Dendritic cell treated with granulocyte-macrophage colony-stimulating factor and Interleukin-4, amounts not matched to agents 40 ng/mL and 50 ng/mL, for 4 days (primary cell): ENCODE results near the gene BMP8A.
A peak's percentile ranks its signal among the peaks of the same experiment; 100 is the strongest.

Experiments
- H3K27ac Mint-ChIP-seq: one replicate; pipeline ENCODE4 v1.8.0; 2022; ENCODE audit warnings: mild to moderate bottlenecking, mixed read lengths
- H3K27me3 Mint-ChIP-seq: one replicate; pipeline ENCODE4 v1.8.0; 2022; ENCODE audit warnings: mild to moderate bottlenecking, mixed read lengths
- H3K36me3 Mint-ChIP-seq: one replicate; pipeline ENCODE4 v1.8.0; 2022; ENCODE audit warnings: low read depth, mixed read lengths
- H3K4me1 Mint-ChIP-seq: one replicate; pipeline ENCODE4 v1.8.0; 2022; ENCODE audit warnings: low read depth, mixed read lengths
- H3K4me3 Mint-ChIP-seq: one replicate; pipeline ENCODE4 v1.8.0; 2022; ENCODE audit warnings: mild to moderate bottlenecking, moderate library complexity, mixed read lengths
- H3K9me3 Mint-ChIP-seq: one replicate; pipeline ENCODE4 v1.8.0; 2022; ENCODE audit warnings: mixed read lengths
- intact Hi-C: fragments of 100-400 bp; cut with micrococcal nuclease; formaldehyde crosslinking; loops from one replicate; pipeline ENCODE4 v1.15.0; 2022

BMP8A gene

DNA sequence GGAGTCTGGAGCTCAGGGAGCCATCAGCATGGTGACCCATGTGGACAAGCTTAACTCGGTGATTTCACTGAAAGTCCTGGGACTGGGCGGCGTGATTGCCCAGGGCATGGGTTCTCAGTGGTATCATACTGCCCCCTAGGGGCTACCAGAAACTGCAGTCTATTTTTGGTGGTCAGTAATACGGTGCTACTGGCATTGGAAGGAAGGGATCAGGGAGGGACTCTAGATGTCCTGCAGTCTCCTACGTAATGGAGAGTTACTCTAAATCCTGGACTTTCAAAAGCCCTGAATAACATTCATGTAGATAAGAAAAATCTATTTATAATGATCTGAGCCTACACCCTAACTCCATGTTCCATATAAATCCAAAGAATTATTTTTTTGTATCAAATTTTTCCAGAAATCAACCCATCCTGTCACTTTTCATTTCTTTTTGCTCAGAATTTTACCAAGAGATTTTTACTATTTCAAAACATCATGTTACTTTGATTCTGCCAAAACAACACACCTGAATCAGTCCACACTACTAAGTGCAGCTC lies 47.9 kb downstream of the BMP8A start:
- peaks cover 48% of the 10 kb centered on the region for H3K36me3 Mint-ChIP-seq
- intact Hi-C loops: loop anchor here (10.0 kb wide), 1 partner anchor 65 kb away; no protein-coding TSS in a partner anchor
- H3K27ac Mint-ChIP-seq: no peak overlapping the region

DNA sequence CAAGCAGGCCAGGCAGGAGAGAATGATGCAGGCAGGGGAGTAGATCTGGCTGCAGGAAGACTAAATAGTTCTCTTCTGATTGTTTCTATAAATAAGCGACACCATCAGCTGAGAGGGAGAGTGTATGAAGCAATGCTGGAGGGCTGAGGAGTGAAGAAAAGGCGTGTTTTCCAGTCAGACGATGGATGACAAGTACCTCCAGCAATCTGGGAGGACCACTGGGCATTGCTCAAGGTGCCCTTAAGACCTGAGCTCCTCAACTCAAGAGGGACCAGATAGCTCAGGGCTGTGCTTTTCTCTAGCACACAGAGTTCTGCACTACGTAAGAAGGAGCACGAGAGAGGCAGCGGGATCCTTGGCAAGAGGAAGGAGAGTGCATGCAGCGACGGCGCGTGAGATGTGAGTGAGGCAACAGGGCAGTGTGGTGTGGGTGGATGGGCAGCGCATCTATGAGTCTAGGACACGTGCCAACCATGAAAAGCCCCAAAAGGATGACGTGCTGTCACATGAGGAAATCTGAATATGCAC lies 49.1 kb downstream of the BMP8A start:
- peaks cover 41% of the 10 kb centered on the region for H3K4me1 Mint-ChIP-seq
- intact Hi-C loops: loop anchor here (5.0 kb wide), 1 partner anchor 37 kb away; the partner anchor contains the start of gene PABPC4
- peak overlapping the region; percentile 37 for H3K4me3 Mint-ChIP-seq

More for the DNA sequence above, 47.9 kb downstream of the BMP8A start:
- no peaks in the 10 kb centered on the region for H3K9me3 Mint-ChIP-seq
- no peak overlapping the region for H3K4me3 Mint-ChIP-seq
- H3K27me3 Mint-ChIP-seq: no peaks in the 10 kb centered on the region
- peaks cover 33% of the 10 kb centered on the region for H3K4me1 Mint-ChIP-seq

DNA sequence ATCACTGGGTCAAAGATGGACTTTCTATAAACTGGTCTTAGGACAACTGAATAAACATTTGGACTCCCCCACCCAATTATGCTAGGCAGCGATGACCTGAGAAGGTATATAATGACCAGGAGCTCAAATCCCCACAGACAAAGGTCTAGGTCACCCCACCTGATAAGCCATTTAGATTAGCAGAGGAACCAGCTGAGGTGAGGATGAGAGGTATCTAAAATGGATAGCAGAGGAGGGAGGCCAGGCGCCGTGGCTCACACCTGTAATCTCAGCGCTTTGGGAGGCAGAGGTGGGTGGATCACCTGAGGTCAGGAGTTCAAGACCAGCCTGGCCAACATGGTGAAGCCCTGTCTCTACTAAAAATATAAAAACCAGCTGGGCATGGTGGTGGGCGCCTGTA lies 51.5 kb downstream of the BMP8A start:
- intact Hi-C loops: loop anchor here (5.0 kb wide), 1 partner anchor 34 kb away; the partner anchor contains the start of gene PABPC4
- Mint-ChIP-seq H3K4me1 (peaks cover 41% of the 10 kb centered on the region), H3K4me3 (no peak overlapping the region), H3K27me3 (no peaks in the 10 kb centered on the region), H3K27ac (no peak overlapping the region), H3K36me3 (peaks cover 46% of the 10 kb centered on the region), H3K9me3 (no peaks in the 10 kb centered on the region)

More for the DNA sequence above, 49.1 kb downstream of the BMP8A start:
- Mint-ChIP-seq H3K36me3 (peaks cover 40% of the 10 kb centered on the region), H3K27me3 (no peaks in the 10 kb centered on the region), H3K27ac (peak overlapping the region; percentile 91), H3K9me3 (no peaks in the 10 kb centered on the region)

DNA sequence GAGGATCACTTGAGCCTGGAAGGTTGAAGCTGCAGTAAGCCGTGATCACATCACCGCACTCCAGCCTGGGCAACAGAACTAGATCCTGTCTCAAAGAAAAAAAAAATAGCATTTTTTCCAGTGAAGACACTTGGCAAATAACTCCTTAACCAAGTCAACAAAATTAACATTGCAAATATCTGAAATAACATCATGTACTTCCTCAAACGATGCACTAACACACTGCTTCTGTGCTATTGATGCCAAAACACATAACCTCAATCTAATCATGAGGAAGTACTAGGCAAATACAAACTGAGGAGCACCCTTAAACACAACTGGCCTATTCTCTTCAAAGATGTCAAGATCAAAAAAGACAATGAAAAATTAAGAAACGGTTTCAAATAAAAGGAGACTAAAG lies 52.9 kb downstream of the BMP8A start:
- peak overlapping the region; percentile 69 for H3K27ac Mint-ChIP-seq
- H3K4me1 Mint-ChIP-seq: peaks cover 33% of the 10 kb centered on the region
- peaks cover 47% of the 10 kb centered on the region for H3K36me3 Mint-ChIP-seq
- no peaks in the 10 kb centered on the region for H3K9me3 Mint-ChIP-seq
- intact Hi-C loops: loop anchor here (5.0 kb wide), 1 partner anchor 33 kb away; the partner anchor contains the start of gene PABPC4
- no peak overlapping the region for H3K4me3 Mint-ChIP-seq
- no peaks in the 10 kb centered on the region for H3K27me3 Mint-ChIP-seq

DNA sequence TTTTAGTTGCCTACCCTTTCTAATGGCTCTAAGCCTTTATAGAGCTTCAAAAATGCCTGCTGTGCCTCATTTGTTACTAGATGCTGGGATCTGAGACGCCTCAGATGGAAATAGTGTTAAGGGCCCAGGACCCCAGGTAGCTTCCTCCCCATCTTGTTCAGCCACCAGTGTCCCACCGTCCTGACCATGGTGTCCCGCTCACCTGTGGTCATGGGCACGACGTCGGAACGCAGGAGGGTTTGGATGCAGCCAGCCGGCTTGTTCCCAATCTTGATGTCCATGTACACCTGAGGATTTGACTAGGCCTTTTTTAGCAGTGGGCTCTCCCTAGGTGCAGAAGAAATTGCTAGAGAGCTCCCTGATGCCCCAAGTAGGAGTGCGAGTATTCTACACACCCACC lies 54.1 kb downstream of the BMP8A start:
- H3K36me3 Mint-ChIP-seq: peaks cover 51% of the 10 kb centered on the region
- H3K4me1 Mint-ChIP-seq: peaks cover 32% of the 10 kb centered on the region
- intact Hi-C loops: no loop called here
- no peaks in the 10 kb centered on the region for H3K27me3 Mint-ChIP-seq
- H3K4me3 Mint-ChIP-seq: no peak overlapping the region
- H3K27ac Mint-ChIP-seq: no peak overlapping the region
- no peaks in the 10 kb centered on the region for H3K9me3 Mint-ChIP-seq

DNA sequence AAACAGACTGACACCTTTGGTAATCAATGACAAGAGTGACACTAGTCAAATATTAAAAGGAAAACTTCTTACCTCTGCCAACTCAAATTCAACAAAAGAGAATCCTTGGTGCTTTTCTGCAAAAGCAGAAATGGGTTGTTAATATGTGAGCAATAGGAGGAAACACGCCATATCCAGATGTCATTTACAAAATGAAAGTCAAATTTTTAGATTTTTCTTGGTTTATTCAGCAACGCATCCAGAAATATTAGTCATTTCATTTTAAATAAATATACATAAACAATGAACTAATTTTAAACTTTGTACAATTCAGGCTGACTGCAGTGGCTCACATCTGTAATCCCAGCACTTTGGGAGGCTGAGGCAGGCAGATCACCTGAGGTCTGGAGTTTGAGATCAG lies 62.8 kb downstream of the BMP8A start:
- intact Hi-C loops: no loop called here
- H3K4me3 Mint-ChIP-seq: no peak overlapping the region
- H3K9me3 Mint-ChIP-seq: no peaks in the 10 kb centered on the region
- H3K27me3 Mint-ChIP-seq: no peaks in the 10 kb centered on the region
- peaks cover 15% of the 10 kb centered on the region for H3K4me1 Mint-ChIP-seq
- no peak overlapping the region for H3K27ac Mint-ChIP-seq
- H3K36me3 Mint-ChIP-seq: peaks cover 56% of the 10 kb centered on the region

DNA sequence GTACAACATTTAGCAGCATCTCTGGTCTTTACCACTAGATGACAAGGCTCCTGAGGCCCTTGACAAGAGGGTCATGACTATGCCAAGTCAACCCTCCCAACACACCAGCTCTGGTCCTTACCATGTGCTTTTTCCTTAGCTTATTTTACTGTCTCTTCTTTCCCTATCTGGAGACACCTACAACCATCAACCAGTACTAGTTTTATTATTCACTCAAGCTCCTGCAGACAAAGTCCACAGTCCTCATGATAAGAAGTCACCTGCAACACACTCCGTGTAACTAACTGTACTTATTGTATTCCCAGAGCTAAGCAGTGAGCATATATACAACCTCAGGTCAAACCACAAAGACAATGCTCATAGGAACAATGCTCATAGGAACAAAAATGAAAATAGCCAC lies 69.8 kb downstream of the BMP8A start:
- Mint-ChIP-seq H3K4me3 (no peak overlapping the region), H3K36me3 (peaks cover 92% of the 10 kb centered on the region), H3K27ac (no peak overlapping the region), H3K4me1 (peaks cover 9% of the 10 kb centered on the region), H3K9me3 (no peaks in the 10 kb centered on the region), H3K27me3 (no peaks in the 10 kb centered on the region)
- intact Hi-C loops: no loop called here

DNA sequence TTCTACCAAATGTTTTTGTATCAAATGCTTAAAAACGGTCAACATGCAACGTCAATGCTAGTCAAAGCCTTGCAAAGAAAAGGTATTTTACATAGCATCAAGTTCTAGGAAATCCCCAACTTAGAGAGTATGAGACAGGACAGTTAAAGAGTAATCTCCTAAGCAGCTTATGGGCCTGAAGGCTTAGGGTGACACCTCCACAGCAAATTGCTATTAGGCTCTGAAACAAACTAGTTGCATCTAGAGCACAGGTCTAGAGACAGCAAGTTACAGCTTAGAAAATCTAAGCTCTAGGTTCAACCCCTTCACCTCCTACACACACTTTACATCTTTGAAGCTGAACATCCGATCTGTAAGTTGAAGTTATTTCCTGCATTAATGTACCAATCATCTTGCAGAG lies 71.5 kb downstream of the BMP8A start:
- peaks cover 9% of the 10 kb centered on the region for H3K4me1 Mint-ChIP-seq
- H3K4me3 Mint-ChIP-seq: no peak overlapping the region
- H3K9me3 Mint-ChIP-seq: no peaks in the 10 kb centered on the region
- no peaks in the 10 kb centered on the region for H3K27me3 Mint-ChIP-seq
- H3K36me3 Mint-ChIP-seq: peaks cover 99% of the 10 kb centered on the region
- intact Hi-C loops: no loop called here
- no peak overlapping the region for H3K27ac Mint-ChIP-seq

DNA sequence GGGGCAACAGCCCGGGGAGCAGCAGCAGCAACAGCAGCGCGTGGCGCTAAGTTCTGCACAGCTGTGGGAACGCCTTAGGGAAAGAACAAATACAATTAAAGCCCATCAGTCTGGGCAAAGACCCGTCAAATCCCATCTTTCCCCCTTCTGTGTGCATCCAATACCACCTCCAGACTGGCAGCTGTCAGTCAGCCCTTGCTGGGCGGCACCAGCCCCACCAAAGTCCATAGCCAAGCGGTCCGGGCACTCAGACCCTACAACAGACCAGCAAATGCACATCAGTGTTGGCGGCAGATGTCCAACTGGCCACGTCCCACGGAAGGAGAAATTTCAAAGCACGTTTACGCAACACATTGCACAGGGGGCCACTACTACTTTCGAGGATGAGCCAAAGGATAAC lies 72.2 kb downstream of the BMP8A start:
- H3K4me3 Mint-ChIP-seq: no peak overlapping the region
- H3K4me1 Mint-ChIP-seq: peaks cover 4% of the 10 kb centered on the region
- H3K27ac Mint-ChIP-seq: no peak overlapping the region
- intact Hi-C loops: no loop called here
- no peaks in the 10 kb centered on the region for H3K9me3 Mint-ChIP-seq
- no peaks in the 10 kb centered on the region for H3K27me3 Mint-ChIP-seq
- H3K36me3 Mint-ChIP-seq: peaks cover 100% of the 10 kb centered on the region

DNA sequence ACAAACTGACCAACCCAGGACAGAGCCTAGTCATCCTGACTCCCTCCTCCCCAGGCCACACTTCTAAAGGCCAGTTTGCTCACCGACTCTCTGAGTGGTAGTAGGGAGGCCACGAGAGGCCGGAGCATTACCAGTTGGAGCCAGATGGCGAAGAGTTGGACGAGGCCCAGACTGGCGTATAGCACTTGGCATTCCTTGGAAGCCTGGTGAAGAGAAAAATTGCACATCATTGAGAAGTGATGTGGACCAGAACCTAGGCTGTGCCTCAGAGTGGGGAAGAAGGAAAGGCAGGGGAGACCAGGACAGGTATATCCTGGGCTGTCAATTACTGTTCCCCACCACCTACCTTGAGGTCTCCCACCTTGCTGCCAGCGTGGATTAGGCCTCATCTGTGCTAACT lies 72.9 kb downstream of the BMP8A start:
- H3K4me1 Mint-ChIP-seq: no peaks in the 10 kb centered on the region
- no peak overlapping the region for H3K27ac Mint-ChIP-seq
- H3K4me3 Mint-ChIP-seq: no peak overlapping the region
- intact Hi-C loops: no loop called here
- no peaks in the 10 kb centered on the region for H3K27me3 Mint-ChIP-seq
- H3K9me3 Mint-ChIP-seq: no peaks in the 10 kb centered on the region
- peaks cover 100% of the 10 kb centered on the region for H3K36me3 Mint-ChIP-seq

DNA sequence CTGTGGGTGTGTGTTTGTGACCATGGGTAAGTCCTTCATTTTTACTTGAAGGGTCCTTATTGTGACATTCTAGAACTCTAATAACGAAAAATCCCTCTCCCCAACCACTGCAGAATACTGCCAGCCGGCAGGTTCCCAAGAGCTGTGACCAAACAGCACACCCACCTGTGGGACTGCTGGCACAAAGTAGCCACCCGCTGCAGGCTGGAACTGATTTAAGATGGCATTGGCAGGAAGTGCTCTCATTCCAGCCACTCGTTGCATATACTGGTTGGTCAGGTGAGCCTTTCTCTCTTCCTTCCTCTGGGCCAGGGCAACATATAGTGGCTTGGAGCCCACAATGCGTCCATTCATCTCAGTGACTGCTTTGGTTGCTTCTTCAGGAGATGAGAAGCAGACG lies 73.5 kb downstream of the BMP8A start:
- Mint-ChIP-seq H3K9me3 (no peaks in the 10 kb centered on the region), H3K36me3 (peaks cover 100% of the 10 kb centered on the region), H3K4me3 (no peak overlapping the region), H3K27me3 (no peaks in the 10 kb centered on the region), H3K4me1 (no peaks in the 10 kb centered on the region), H3K27ac (no peak overlapping the region)
- intact Hi-C loops: no loop called here

DNA sequence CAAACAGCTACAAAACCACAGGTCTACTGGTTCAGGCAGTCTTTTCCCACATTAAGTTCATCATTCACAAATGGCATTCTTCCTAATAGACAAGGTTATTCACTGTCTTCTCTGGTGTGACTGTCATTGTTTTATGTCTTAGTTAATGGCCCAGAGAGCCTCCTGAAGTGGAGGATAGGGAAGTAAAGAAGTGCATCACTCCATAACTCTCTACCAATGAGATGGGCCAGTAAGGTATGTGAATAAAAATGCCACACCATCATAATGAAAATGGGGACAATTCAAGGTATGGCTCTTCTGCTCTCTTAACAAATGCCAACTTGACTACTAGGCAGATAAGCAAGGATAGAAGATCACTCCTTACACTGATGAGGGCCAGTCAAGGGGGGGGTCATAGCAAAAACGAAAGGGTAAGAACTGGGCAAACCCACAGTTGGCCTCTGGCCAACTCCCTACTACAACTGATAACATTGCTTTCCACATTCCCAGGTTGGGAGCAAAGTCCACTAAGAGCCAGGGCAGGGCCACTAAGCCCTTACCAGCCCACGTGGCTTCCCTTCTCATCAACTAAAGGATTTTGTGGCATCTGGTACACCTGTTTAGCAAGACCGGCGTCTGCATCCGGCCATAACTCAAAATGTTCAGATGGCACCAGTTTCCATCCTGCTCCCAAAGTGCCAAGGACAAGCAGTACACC lies 75.2 kb downstream of the BMP8A start:
- intact Hi-C loops: no loop called here
- Mint-ChIP-seq H3K27ac (no peak overlapping the region), H3K4me1 (no peaks in the 10 kb centered on the region), H3K9me3 (no peaks in the 10 kb centered on the region), H3K36me3 (peaks cover 100% of the 10 kb centered on the region), H3K27me3 (no peaks in the 10 kb centered on the region), H3K4me3 (no peak overlapping the region)

DNA sequence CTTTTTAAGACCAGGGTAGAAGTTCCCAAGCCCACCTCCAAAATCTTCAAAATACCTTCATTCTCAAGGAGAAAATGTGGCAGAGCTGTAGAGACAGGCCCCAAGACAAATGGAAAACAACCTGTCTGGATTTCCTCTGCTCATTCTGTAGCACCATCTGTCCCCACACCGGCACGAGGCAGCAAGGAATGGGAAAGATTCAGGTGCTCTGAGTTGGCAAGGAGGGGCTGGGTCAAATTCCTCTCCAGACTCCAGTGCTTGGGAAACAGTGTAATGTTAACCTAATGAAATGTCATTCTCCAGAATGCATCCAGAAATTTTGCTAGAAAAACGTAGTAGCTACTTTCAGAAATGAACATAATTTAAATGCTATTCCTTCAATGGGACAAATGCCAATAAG lies 75.9 kb downstream of the BMP8A start:
- Mint-ChIP-seq H3K4me1 (no peaks in the 10 kb centered on the region), H3K9me3 (no peaks in the 10 kb centered on the region), H3K36me3 (peaks cover 100% of the 10 kb centered on the region), H3K27me3 (no peaks in the 10 kb centered on the region), H3K27ac (no peak overlapping the region), H3K4me3 (no peak overlapping the region)
- intact Hi-C loops: no loop called here

DNA sequence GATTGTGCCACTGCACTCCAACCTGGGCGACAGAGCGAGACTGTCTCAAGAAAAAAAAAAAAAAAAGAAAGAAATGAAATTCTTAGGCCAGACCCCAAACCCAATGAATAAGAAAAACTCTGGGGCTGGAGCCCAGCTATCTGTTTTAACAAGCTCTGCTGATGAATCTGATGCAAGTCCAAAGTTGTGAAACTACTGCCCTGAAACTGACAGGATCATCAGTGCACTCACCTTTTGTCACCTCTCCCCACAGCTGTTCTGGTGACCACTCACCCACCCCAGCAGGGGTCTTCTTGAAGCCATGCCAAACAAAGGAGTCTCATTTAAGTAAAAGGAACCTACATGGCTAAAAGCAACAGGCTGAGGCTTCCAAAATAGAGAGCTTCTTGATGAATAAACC lies 76.8 kb downstream of the BMP8A start:
- no peaks in the 10 kb centered on the region for H3K27me3 Mint-ChIP-seq
- intact Hi-C loops: no loop called here
- peaks cover 4% of the 10 kb centered on the region for H3K4me1 Mint-ChIP-seq
- H3K9me3 Mint-ChIP-seq: no peaks in the 10 kb centered on the region
- no peak overlapping the region for H3K27ac Mint-ChIP-seq
- H3K36me3 Mint-ChIP-seq: peaks cover 100% of the 10 kb centered on the region
- H3K4me3 Mint-ChIP-seq: no peak overlapping the region
